OCI-LY1 (cell line): ENCODE results near the gene SUGCT.
"Not testable (repeated sequence)": the region's sequence is repeated elsewhere in the genome, so short reads cannot be mapped to it uniquely, and the experiment has no call there.

Experiments used
- H2AFZ ChIP-seq: fragments of 200-600 bp; sonication (generic), shearing (Covaris generic); 2 replicates; pipeline ENCODE4 v1.6.0; 2014; ENCODE audit warnings: antibody characterized with exemption, mild to moderate bottlenecking, low read length
- H3F3A ChIP-seq: fragments of 200-600 bp; sonication (generic), shearing (Covaris generic); 2 replicates; pipeline ENCODE4 v1.6.0; 2014; ENCODE audit warnings: mild to moderate bottlenecking, antibody characterized with exemption, low read length, moderate library complexity; ENCODE audit not compliant: insufficient read depth
- H3K27ac ChIP-seq: fragments of 200-600 bp; sonication (generic); 2 replicates; pipeline ENCODE4 v1.5.1; 2014; ENCODE audit warnings: low read length, mixed run types, mild to moderate bottlenecking, low read depth; ENCODE audit not compliant: poor library complexity, severe bottlenecking
- H3K27me3 ChIP-seq: fragments of 200-600 bp; sonication (generic); 2 replicates; pipeline ENCODE4 v1.6.0; 2014; ENCODE audit warnings: antibody characterized with exemption, mild to moderate bottlenecking, low read length, moderate library complexity; ENCODE audit not compliant: insufficient read depth
- H3K36me3 ChIP-seq: fragments of 200-600 bp; sonication (generic); 2 replicates; pipeline ENCODE4 v1.6.1; 2014; ENCODE audit warnings: mild to moderate bottlenecking, antibody characterized with exemption, low read length, moderate library complexity, mixed read lengths; ENCODE audit not compliant: insufficient read depth
- H3K4me1 ChIP-seq: fragments of 200-600 bp; sonication (generic); 2 replicates; pipeline ENCODE4 v1.5.1; 2014; ENCODE audit warnings: mild to moderate bottlenecking, low read length, moderate library complexity; ENCODE audit not compliant: insufficient read depth, severe bottlenecking
- H3K4me2 ChIP-seq: fragments of 200-600 bp; sonication (generic), shearing (Covaris generic); 2 replicates; pipeline ENCODE4 v1.6.1; 2014; ENCODE audit warnings: low read length
- H3K4me3 ChIP-seq: fragments of 200-600 bp; sonication (generic); 2 replicates; pipeline ENCODE4 v1.5.1; 2014; ENCODE audit warnings: low read length, low read depth, mild to moderate bottlenecking, mixed read lengths; ENCODE audit not compliant: poor library complexity, severe bottlenecking
- H3K79me2 ChIP-seq: fragments of 200-600 bp; shearing (Covaris generic); 2 replicates; pipeline ENCODE4 v1.6.1; 2016; ENCODE audit warnings: mixed run types, low read length, mixed read lengths; ENCODE audit not compliant: insufficient read depth
- H3K9ac ChIP-seq: fragments of 200-600 bp; sonication (generic), shearing (Covaris generic); 2 replicates; pipeline ENCODE4 v1.6.1; 2014; ENCODE audit warnings: mild to moderate bottlenecking, low read length, mixed read lengths
- H3K9me2 ChIP-seq: fragments of 200-600 bp; sonication (generic), shearing (Covaris generic); 2 replicates; pipeline ENCODE4 v1.6.1; 2014; ENCODE audit warnings: low read depth, mild to moderate bottlenecking, low read length, mixed read lengths
- H3K9me3 ChIP-seq: fragments of 200-600 bp; shearing (Covaris generic); 2 replicates; pipeline ENCODE4 v1.6.1; 2014; ENCODE audit warnings: low read length, mixed read lengths
- H4K20me1 ChIP-seq: fragments of 200-600 bp; sonication (generic), shearing (Covaris generic); 2 replicates; pipeline ENCODE4 v1.6.0; 2016; ENCODE audit warnings: mild to moderate bottlenecking, low read length; ENCODE audit not compliant: insufficient read depth
- EZH2 ChIP-seq: fragments of 200-600 bp; sonication (generic), shearing (Covaris generic); IDR thresholded peaks from 2 replicates; pipeline ENCODE4 v1.8.0; 2017; ENCODE audit warnings: borderline replicate concordance, mixed run types, mild to moderate bottlenecking, antibody characterized with exemption, low read length, moderate library complexity, mixed read lengths
- TF ChIP-seq, protein P1 (sequence below): fragments of 200-600 bp; sonication (generic), shearing (Covaris generic); IDR thresholded peaks from 2 replicates; pipeline ENCODE4 v1.5.1; 2017; ENCODE audit warnings: mild to moderate bottlenecking, antibody characterized with exemption, low read length, moderate library complexity, mixed read lengths

SUGCT gene

GRCh38 chr7:40622941-40623501, 488.2 kb downstream of the SUGCT start:
- H3K27me3 ChIP-seq = no peaks in the 10 kb centered on the region
- H3K79me2 ChIP-seq = no peaks in the 10 kb centered on the region
- H3K4me2 ChIP-seq = no peak overlapping the region
- H3K4me1 ChIP-seq = no peaks in the 10 kb centered on the region
- H3K9me2 ChIP-seq = no peaks in the 10 kb centered on the region
- no peak overlapping the region for H3K4me3 ChIP-seq
- H3F3A ChIP-seq = no peaks in the 10 kb centered on the region
- no peak overlapping the region for H3K9ac ChIP-seq
- no peaks in the 10 kb centered on the region for H4K20me1 ChIP-seq
- H3K9me3 ChIP-seq = no peaks in the 10 kb centered on the region
- TF ChIP-seq, protein P1, sequence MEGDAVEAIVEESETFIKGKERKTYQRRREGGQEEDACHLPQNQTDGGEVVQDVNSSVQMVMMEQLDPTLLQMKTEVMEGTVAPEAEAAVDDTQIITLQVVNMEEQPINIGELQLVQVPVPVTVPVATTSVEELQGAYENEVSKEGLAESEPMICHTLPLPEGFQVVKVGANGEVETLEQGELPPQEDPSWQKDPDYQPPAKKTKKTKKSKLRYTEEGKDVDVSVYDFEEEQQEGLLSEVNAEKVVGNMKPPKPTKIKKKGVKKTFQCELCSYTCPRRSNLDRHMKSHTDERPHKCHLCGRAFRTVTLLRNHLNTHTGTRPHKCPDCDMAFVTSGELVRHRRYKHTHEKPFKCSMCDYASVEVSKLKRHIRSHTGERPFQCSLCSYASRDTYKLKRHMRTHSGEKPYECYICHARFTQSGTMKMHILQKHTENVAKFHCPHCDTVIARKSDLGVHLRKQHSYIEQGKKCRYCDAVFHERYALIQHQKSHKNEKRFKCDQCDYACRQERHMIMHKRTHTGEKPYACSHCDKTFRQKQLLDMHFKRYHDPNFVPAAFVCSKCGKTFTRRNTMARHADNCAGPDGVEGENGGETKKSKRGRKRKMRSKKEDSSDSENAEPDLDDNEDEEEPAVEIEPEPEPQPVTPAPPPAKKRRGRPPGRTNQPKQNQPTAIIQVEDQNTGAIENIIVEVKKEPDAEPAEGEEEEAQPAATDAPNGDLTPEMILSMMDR = no peak
- no peak for TF ChIP-seq EZH2
- no peak overlapping the region for H2AFZ ChIP-seq
- no peaks in the 10 kb centered on the region for H3K36me3 ChIP-seq
- H3K27ac ChIP-seq = no peak overlapping the region

GRCh38 chr7:40623863-40624262, 489.1 kb downstream of the SUGCT start:
- Histone ChIP-seq H3K9ac (no peak overlapping the region), H3K4me3 (no peak overlapping the region), H3K9me3 (no peaks in the 10 kb centered on the region), H3F3A (no peaks in the 10 kb centered on the region), H2AFZ (no peak overlapping the region), H3K4me1 (no peaks in the 10 kb centered on the region), H3K27ac (no peak overlapping the region), H3K9me2 (no peaks in the 10 kb centered on the region), H3K4me2 (no peak overlapping the region), H4K20me1 (no peaks in the 10 kb centered on the region), H3K36me3 (no peaks in the 10 kb centered on the region), H3K79me2 (no peaks in the 10 kb centered on the region), H3K27me3 (no peaks in the 10 kb centered on the region)
- no peak for TF ChIP-seq EZH2
- TF ChIP-seq, protein P1 = no peak

- H3K4me2 ChIP-seq, H3K27me3 ChIP-seq, H3F3A ChIP-seq, H3K4me3 ChIP-seq, H4K20me1 ChIP-seq, H3K9ac ChIP-seq, H3K79me2 ChIP-seq, H3K36me3 ChIP-seq, H3K9me2 ChIP-seq, H3K27ac ChIP-seq, H3K4me1 ChIP-seq, H2AFZ ChIP-seq, H3K9me3 ChIP-seq: not testable (repeated sequence)
These were observed 492.6 kb downstream of the SUGCT start for GRCh38 chr7:40627361-40627760.

- no peak overlapping the region for H2AFZ ChIP-seq
- H3K4me2 ChIP-seq = no peak overlapping the region
- H3K79me2 ChIP-seq = no peaks in the 10 kb centered on the region
- no peak overlapping the region for H3K9ac ChIP-seq
- H3K27me3 ChIP-seq = no peaks in the 10 kb centered on the region
- H3K4me3 ChIP-seq = no peak overlapping the region
- H3K36me3 ChIP-seq = no peaks in the 10 kb centered on the region
- no peaks in the 10 kb centered on the region for H3K9me2 ChIP-seq
- no peaks in the 10 kb centered on the region for H3K9me3 ChIP-seq
- no peak overlapping the region for H3K27ac ChIP-seq
- no peaks in the 10 kb centered on the region for H3F3A ChIP-seq
- H3K4me1 ChIP-seq = no peaks in the 10 kb centered on the region
- no peaks in the 10 kb centered on the region for H4K20me1 ChIP-seq
- TF ChIP-seq, protein P1 = no peak
- no peak for TF ChIP-seq EZH2
These were observed 495.1 kb downstream of the SUGCT start for GRCh38 chr7:40629891-40630290.
